ENCODE results near the gene SPAG16.

SPAG16 gene

DNA sequence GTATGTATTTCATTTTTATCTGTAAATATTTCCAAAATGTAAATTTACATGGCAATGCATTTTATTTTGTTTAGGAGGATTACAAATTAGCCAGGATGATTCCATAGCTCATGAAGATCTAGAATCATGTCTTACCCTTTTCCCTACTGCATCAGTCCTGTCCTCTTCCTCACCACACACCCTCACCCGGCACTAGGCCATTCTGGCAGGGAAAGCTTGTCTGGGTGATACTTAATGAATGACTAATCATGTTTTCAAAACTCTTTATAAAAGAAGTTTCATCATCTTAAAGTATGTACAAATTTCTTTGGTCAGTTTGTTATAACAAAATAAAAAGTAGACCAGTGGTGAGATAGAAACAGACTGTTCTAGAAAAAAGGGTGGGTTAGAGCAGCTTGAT, 843.3 kb downstream of the SPAG16 start:
- in situ Hi-C loops (cut with HindIII; ENCODE audit: low sequenced_read_pairs), result no loop called here
- TF ChIP-seq, protein P1, sequence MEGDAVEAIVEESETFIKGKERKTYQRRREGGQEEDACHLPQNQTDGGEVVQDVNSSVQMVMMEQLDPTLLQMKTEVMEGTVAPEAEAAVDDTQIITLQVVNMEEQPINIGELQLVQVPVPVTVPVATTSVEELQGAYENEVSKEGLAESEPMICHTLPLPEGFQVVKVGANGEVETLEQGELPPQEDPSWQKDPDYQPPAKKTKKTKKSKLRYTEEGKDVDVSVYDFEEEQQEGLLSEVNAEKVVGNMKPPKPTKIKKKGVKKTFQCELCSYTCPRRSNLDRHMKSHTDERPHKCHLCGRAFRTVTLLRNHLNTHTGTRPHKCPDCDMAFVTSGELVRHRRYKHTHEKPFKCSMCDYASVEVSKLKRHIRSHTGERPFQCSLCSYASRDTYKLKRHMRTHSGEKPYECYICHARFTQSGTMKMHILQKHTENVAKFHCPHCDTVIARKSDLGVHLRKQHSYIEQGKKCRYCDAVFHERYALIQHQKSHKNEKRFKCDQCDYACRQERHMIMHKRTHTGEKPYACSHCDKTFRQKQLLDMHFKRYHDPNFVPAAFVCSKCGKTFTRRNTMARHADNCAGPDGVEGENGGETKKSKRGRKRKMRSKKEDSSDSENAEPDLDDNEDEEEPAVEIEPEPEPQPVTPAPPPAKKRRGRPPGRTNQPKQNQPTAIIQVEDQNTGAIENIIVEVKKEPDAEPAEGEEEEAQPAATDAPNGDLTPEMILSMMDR (IDR thresholded peaks at IDR 0.05; ENCODE audit: low read depth, low read length, missing control alignments), result no peak

DNA sequence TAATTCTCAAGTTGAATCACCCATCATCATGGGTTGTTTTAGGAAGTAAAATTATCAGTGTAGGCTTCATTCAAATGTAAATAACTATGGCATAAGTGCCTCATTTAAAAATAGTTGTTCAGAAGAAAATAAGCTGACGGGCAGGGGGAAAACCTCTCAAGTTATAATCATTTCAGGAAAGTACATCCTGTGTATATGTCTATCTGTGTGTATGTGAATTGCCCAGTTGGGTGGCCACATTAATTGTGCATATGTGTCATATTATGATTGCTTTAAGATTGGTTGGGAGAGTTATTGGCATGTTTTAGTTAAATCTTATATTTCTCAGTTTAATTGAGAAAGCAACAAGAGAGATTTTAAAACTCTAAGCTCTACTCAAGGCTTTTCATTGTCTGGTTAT, 843.8 kb downstream of the SPAG16 start:
- H3K4me3 ChIP-seq (ENCODE audit: low read depth, low read length), result no peak overlapping the region
- no peak for DNase-seq (ENCODE audit: low read depth)
- in situ Hi-C loops (cut with HindIII; ENCODE audit: low sequenced_read_pairs), result no loop called here
- TF ChIP-seq, protein P1 (IDR thresholded peaks at IDR 0.05; ENCODE audit: low read depth, low read length, missing control alignments), result no peak

More for the DNA sequence above, 843.3 kb downstream of the SPAG16 start:
- peak; percentile 33 for DNase-seq (ENCODE audit: low read depth)
- H3K4me3 ChIP-seq (ENCODE audit: low read depth, low read length), result no peak overlapping the region

DNA sequence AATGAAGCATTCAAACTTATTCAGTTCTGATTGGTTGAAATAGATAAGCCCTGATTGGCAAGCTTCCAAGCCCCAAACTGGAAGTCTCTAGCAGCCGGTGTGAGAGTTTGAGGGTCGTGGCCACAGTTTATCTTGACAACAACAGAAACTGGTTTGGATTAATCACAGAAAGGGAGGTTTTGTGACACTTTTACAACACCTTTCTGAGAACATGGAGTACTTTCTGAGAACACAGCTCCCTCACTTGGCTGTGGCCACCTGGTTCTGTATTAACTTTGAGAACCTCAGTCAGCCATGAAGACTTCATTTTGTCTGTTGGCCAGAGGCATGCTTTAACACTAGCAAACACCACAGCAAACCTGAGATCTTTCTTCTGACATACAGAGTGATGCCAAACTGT, 845.9 kb downstream of the SPAG16 start:
- in situ Hi-C loops (cut with HindIII; ENCODE audit: low sequenced_read_pairs), result no loop called here
- TF ChIP-seq, protein P1 (IDR thresholded peaks at IDR 0.05; ENCODE audit: low read depth, low read length, missing control alignments), result no peak
- no peak overlapping the region for H3K4me3 ChIP-seq (ENCODE audit: low read depth, low read length)
- DNase-seq (ENCODE audit: low read depth), result no peak

DNA sequence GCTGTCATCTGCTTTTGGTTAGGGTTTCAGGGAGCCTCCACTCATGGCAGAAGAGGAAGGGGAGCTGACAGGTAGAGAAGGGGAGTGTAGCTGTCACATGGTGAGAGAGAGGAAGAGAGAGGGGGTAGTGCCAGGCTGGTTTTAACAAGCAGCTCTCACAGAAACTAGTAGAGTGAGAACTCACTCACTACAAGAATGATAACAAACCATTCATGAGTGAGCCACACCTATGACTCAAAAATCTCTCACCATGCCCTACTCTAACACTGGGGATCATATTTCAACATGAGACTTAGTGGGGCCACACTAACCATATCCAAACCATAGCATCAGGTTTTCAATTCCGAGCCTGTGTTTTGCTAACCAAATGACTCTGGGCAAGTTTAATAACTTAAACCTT, 851.7 kb downstream of the SPAG16 start:
- DNase-seq (ENCODE audit: low read depth), result no peak
- no peak overlapping the region for H3K4me3 ChIP-seq (ENCODE audit: low read depth, low read length)
- in situ Hi-C loops (cut with HindIII; ENCODE audit: low sequenced_read_pairs), result no loop called here
- TF ChIP-seq, protein P1 (IDR thresholded peaks at IDR 0.05; ENCODE audit: low read depth, low read length, missing control alignments), result no peak

DNA sequence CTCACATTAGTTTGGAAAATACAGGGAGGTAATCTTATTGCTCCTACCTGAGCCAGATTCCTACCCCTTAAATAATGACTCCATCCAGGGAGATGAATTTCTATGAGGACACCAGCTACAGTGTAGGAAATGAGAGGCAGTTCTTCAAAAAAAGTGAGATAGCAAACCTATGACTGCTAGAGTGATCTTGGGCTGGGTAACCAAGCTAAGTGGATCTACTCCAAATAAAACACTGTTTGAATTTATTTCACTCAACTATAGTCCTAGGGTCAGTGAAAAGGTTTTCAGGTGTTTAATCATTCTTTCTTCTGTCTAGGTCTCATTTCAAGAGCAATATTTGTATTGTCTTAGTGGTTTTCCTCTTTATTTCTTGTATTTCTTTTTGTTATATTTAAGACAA, 854.5 kb downstream of the SPAG16 start:
- no peak for DNase-seq (ENCODE audit: low read depth)
- in situ Hi-C loops (cut with HindIII; ENCODE audit: low sequenced_read_pairs), result no loop called here
- no peak overlapping the region for H3K4me3 ChIP-seq (ENCODE audit: low read depth, low read length)
- TF ChIP-seq, protein P1 (IDR thresholded peaks at IDR 0.05; ENCODE audit: low read depth, low read length, missing control alignments), result no peak

DNA sequence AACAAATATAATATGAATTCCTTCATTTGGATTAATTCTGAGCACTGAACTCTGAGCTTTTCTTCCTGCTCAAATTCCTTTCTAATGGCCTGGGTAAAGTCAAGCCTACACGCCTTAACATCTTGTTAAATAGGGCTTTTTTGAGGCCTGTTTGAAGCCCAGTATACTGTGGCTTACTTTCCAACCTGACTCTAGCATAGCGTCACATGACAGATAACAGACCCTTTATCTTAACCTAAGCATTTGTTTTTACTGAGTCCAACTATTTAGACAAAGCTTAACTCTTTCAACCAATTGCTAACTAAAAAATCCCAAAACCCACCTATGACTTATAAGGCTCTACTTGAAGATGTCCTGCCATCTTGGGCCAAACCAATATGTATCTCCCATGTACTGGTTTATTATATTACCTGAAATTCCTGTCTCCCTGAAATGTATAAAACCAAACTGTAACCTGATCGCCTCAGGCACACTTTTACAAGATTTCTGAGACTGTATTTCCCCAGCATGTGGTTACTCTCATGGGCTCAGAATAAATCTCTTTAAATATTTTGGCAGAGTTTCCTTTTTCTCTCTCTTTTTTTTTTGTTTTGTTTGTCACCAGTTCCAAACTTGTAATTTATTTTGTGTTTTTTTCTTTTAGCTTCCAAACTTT, 855.5 kb downstream of the SPAG16 start:
- in situ Hi-C loops (cut with HindIII; ENCODE audit: low sequenced_read_pairs), result no loop called here
- TF ChIP-seq, protein P1 (IDR thresholded peaks at IDR 0.05; ENCODE audit: low read depth, low read length, missing control alignments), result no peak
- H3K4me3 ChIP-seq (ENCODE audit: low read depth, low read length), result no peak overlapping the region
- DNase-seq (ENCODE audit: low read depth), result no peak

Data from astrocyte of the cerebellum (primary cell).